Ovary (tissue), 10 donors: ENCODE data around the gene SPINK9. TPM values are rescaled to one million over a fixed set of nuclear protein-coding genes. Genes with fewer than 3 reads are reported as not detected.

Experiments used
- DNase-seq, 5 donors: peaks; one replicate each; pipeline ENCODE4 v3.0.0-alpha.2; 2019 to 2020
- H3K27ac ChIP-seq, 2 donors: fragments of 200-600 bp; one replicate each; pipeline versions ENCODE4 v1.5.1 to v1.8.0; 2019 to 2022
- H3K27me3 ChIP-seq: fragments of 200-600 bp; one replicate; pipeline ENCODE4 v1.8.0; 2022
- H3K36me3 ChIP-seq: fragments of 200-600 bp; sonication (generic); one replicate; pipeline ENCODE4 v1.5.1; 2019
- H3K4me1 ChIP-seq: one replicate; pipeline ENCODE4 v1.8.1; 2013; ENCODE audit warnings: mild to moderate bottlenecking, moderate library complexity; ENCODE audit not compliant: insufficient read depth
- H3K4me3 ChIP-seq: fragments of 200-600 bp; sonication (generic); one replicate; pipeline ENCODE4 v1.5.1; 2017
- H3K9me3 ChIP-seq, 2 donors: fragments of 200-600 bp in 1 of 2; sonication (generic) in 1 of 2; one replicate each; pipeline versions ENCODE4 v1.5.1 to v1.8.1; 2013 to 2019; ENCODE audit warnings: mild to moderate bottlenecking in 1 of 2, moderate library complexity in 1 of 2
- CTCF ChIP-seq, 3 donors: fragments of 450-650 bp in 2 of 3; fragments of 200-600 bp in 1 of 3; IDR thresholded peaks; one replicate each; pipeline versions ENCODE4 v1.5.1 to v1.8.0; 2016 to 2022; ENCODE audit warnings: antibody characterized with exemption in 3 of 3, mild to moderate bottlenecking in 1 of 3
- EP300 ChIP-seq: sonication (generic); formaldehyde crosslinking; IDR thresholded peaks from one replicate; pipeline ENCODE4 v1.6.1; 2017; ENCODE audit warnings: antibody characterized with exemption
- POLR2A ChIP-seq: fragments of 450-650 bp; IDR thresholded peaks from one replicate; pipeline ENCODE4 v1.6.1; 2017; ENCODE audit warnings: antibody characterized with exemption, mild to moderate bottlenecking, moderate library complexity
- WGBS, 3 donors: extraction: QIAGEN DNeasy Blood & Tissue Kit in 1 of 3; methylation state at CpG; one replicate each; pipeline versions ENCODE4 v1.1.5 to v1.1.7; 2013 to 2017; 5-methylcytosine and 5-hydroxymethylcytosine counted together
- intact Hi-C, 4 donors: fragments of 100-400 bp; cut with DNase I; formaldehyde crosslinking; loops; one replicate each; pipeline versions ENCODE4 v1.11.0 to v1.15.1; 2022 to 2023
- long read RNA-seq, 3 donors: library from polyadenylated mRNA in 2 of 3; unstranded in 2 of 3; transcript quantifications; one replicate each; pipeline ENCODE4 v2.0.0 and lab custom pipeline, GENCODE V29; 2021 to 2026
- polyA plus RNA-seq, 2 donors: library from polyadenylated mRNA; stranded (reverse); fragments of 200-250 nt in 1 of 2; fragments of 350-450 nt in 1 of 2; fragmentation: Illumina TruSeq in 1 of 2; extraction: RNeasy Lipid Tissue Mini Kit (QIAGEN cat#74804) in 1 of 2; gene quantifications; one replicate each; pipeline ENCODE4 v1.2.3, GENCODE V29; 2013 to 2014
- total RNA-seq, 7 donors: library from RNA; depleted of rRNA in 2 of 7; stranded (reverse); fragments of >200 nt in 2 of 7; fragmentation: NEBNext Ultra II Directional in 3 of 7; extraction: Animal tissue kit (Norgen Biotek cat#: 25700) in 3 of 7; gene quantifications; one replicate each; pipeline versions ENCODE4 v1.1.0 to v1.2.4, GENCODE V29; 2016 to 2023
- donor health status: DM: no; HTN: no; CAD: no; lungs with moderate emphysema.
- donor health status: DM: no; HTN: no; CAD: no.
- donor health status: Bipolar disorder and iron deficiency.
- donor health status: DM: yes; HTN: yes; CAD: no.
- donor health status: DM: no; HTN: no; CAD: no.
- donor health status: DM: yes; HTN: yes; CAD: no.

SPINK9 gene
- not detected for total RNA-seq
- not detected for polyA plus RNA-seq
- long read RNA-seq, donor 1 = 0 reads
- long read RNA-seq, donor 2 = 0 reads
- long read RNA-seq, donor 3 = 0 reads

- WGBS, 3 donors = 93 to 97% (median 96%) methylated on average over 3 of the region's 3 CpGs
- TF ChIP-seq EP300 (no peak), CTCF (IDR thresholded peaks at IDR 0.05) (no peak), POLR2A (no peak)
- Histone ChIP-seq H3K9me3 (no peaks in the 10 kb centered on the region), H3K27me3 (no peaks in the 10 kb centered on the region), H3K4me1 (no peaks in the 10 kb centered on the region), H3K4me3 (no peak within 1 kb of the TSS), H3K27ac (no peak within 1 kb of the TSS), H3K36me3 (no peaks in the 10 kb centered on the region)
- DNase-seq = no peak
- intact Hi-C loops = no loop called here
Measured at GRCh38 chr5:148335259-148335658, at the start of gene SPINK9. TSS of gene SPINK9 (plus strand) at chr5:148335559. CDS start at chr5:148335614, 55 bp downstream.

GRCh38 chr5:148290271-148291195, 44.8 kb upstream of the SPINK9 start:
- 50 to 56% (median 54%) methylated on average over 6 of the region's 6 CpGs for WGBS, 3 donors
- DNase-seq = no peak
- H3K4me3 ChIP-seq = no peak overlapping the region
- H3K36me3 ChIP-seq = no peaks in the 10 kb centered on the region
- no peak overlapping the region for H3K27ac ChIP-seq
- H3K9me3 ChIP-seq = no peaks in the 10 kb centered on the region
- intact Hi-C loops = no loop called here
- H3K27me3 ChIP-seq = no peaks in the 10 kb centered on the region
- H3K4me1 ChIP-seq = no peaks in the 10 kb centered on the region
- TF ChIP-seq CTCF (IDR thresholded peaks at IDR 0.05) (no peak), POLR2A (no peak), EP300 (no peak)

GRCh38 chr5:148297731-148298130, 37.6 kb upstream of the SPINK9 start:
- no peaks in the 10 kb centered on the region for H3K4me1 ChIP-seq
- 74 to 84% (median 82%) methylated on average over 4 of the region's 4 CpGs for WGBS, 3 donors
- no peak for TF ChIP-seq CTCF (IDR thresholded peaks at IDR 0.05)
- no peak for TF ChIP-seq POLR2A
- no peak for TF ChIP-seq EP300
- no peak overlapping the region for H3K27ac ChIP-seq
- H3K4me3 ChIP-seq = no peak overlapping the region
- intact Hi-C loops = no loop called here
- H3K9me3 ChIP-seq = no peaks in the 10 kb centered on the region
- DNase-seq = no peak
- no peaks in the 10 kb centered on the region for H3K27me3 ChIP-seq
- no peaks in the 10 kb centered on the region for H3K36me3 ChIP-seq

- H3K27ac ChIP-seq = no peak overlapping the region
- intact Hi-C loops = no loop called here
- 82 to 87% (median 82%) methylated on average over 1 of the region's 1 CpG for WGBS, 3 donors
- H3K36me3 ChIP-seq = no peaks in the 10 kb centered on the region
- H3K4me1 ChIP-seq = no peaks in the 10 kb centered on the region
- no peaks in the 10 kb centered on the region for H3K9me3 ChIP-seq
- H3K4me3 ChIP-seq = no peak overlapping the region
- TF ChIP-seq POLR2A = no peak
- TF ChIP-seq CTCF (IDR thresholded peaks at IDR 0.05) = no peak
- TF ChIP-seq EP300 = no peak
- DNase-seq = no peak
- no peaks in the 10 kb centered on the region for H3K27me3 ChIP-seq
Measured at GRCh38 chr5:148306446-148306845, 28.9 kb upstream of the SPINK9 start.
